GM19025 (cell line): Measurements from ENCODE around the gene PAIP2.
A peak's percentile ranks its signal among the peaks of the same experiment; 100 is the strongest.

Experiments
- ATAC-seq: cut with Tn5 transposase; IDR thresholded peaks from one replicate; pipeline ENCODE4 v1.9.1; 2021; ENCODE audit warnings: mild to moderate bottlenecking, low read depth, moderate library complexity; ENCODE audit not compliant: unreplicated experiment

PAIP2 gene

GRCh38 chr5:139390639-139391569, 49.2 kb downstream of the PAIP2 start:
- ATAC-seq: no peak

- ATAC-seq: no peak
Observed at GRCh38 chr5:139391570-139392323, 50.1 kb downstream of the PAIP2 start.

GRCh38 chr5:139392324-139392677, 50.6 kb downstream of the PAIP2 start:
- ATAC-seq: no peak

- peak; percentile 37 for ATAC-seq
Observed at GRCh38 chr5:139392678-139393496, 51.2 kb downstream of the PAIP2 start.

GRCh38 chr5:139393497-139394122, 52.0 kb downstream of the PAIP2 start:
- ATAC-seq: no peak

GRCh38 chr5:139394123-139394653, 52.5 kb downstream of the PAIP2 start:
- no peak for ATAC-seq

GRCh38 chr5:139394654-139395566, 53.3 kb downstream of the PAIP2 start, which contains the start of gene PROB1:
TSS of gene PROB1 (minus strand) at chr5:139395104. CDS start at chr5:139395081, 23 bp downstream.
- no peak for ATAC-seq

- ATAC-seq: no peak
Observed at GRCh38 chr5:139395844-139396640, 54.4 kb downstream of the PAIP2 start.

GRCh38 chr5:139396691-139397090, 55.0 kb downstream of the PAIP2 start:
- ATAC-seq: no peak

- no peak for ATAC-seq
Observed at GRCh38 chr5:139397921-139398320, 56.3 kb downstream of the PAIP2 start.

GRCh38 chr5:139399501-139400121, 58.0 kb downstream of the PAIP2 start:
- no peak for ATAC-seq

- ATAC-seq: no peak
Observed at GRCh38 chr5:139401546-139401945, 59.9 kb downstream of the PAIP2 start.

- ATAC-seq: no peak
Observed at GRCh38 chr5:139402561-139403158, 61.0 kb downstream of the PAIP2 start.

- ATAC-seq: no peak
Observed at GRCh38 chr5:139403418-139403786, 61.7 kb downstream of the PAIP2 start.

GRCh38 chr5:139403787-139404483, 62.3 kb downstream of the PAIP2 start, which contains the start of gene SPATA24:
TSS of gene SPATA24 (minus strand) at chr5:139404089. CDS start at chr5:139404060, 29 bp downstream.
- ATAC-seq: peak; percentile 78

GRCh38 chr5:139404484-139404840, 62.8 kb downstream of the PAIP2 start:
- no peak for ATAC-seq

- no peak for ATAC-seq
Observed at GRCh38 chr5:139406963-139407362, 65.3 kb downstream of the PAIP2 start.
